GM21723 (cell line): ENCODE data around the gene PPFIA3.
"Not testable (repeated sequence)": the region's sequence is repeated elsewhere in the genome, so short reads cannot be mapped to it uniquely, and the experiment has no call there.

ENCODE experiments used
- ATAC-seq: cut with Tn5 transposase; IDR thresholded peaks from one replicate; pipeline ENCODE4 v1.9.1; 2021; ENCODE audit warnings: mild to moderate bottlenecking, moderate library complexity; ENCODE audit not compliant: unreplicated experiment

Gene PPFIA3

DNA sequence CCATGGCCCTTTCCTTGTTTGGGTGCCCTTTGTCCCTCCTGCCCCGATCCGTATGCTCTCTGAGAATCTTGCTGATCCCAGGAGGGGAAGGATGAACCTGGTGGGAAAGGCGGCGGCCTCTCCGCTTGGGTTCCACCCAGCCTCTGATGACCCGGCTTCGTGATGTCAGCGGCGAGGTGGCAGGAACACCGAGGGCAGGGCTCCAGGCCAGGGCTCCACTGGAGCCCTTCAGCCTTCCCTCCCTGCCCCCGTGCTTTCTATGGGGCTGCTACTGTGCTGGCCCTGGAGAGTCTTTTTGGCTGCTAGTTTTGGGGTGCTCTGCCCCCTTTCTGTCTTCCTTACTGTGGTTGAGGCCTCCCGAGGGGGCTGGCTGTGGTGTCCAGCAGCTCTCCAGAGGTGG is 17.0 kb upstream of the PPFIA3 start:
- ATAC-seq = no peak

DNA sequence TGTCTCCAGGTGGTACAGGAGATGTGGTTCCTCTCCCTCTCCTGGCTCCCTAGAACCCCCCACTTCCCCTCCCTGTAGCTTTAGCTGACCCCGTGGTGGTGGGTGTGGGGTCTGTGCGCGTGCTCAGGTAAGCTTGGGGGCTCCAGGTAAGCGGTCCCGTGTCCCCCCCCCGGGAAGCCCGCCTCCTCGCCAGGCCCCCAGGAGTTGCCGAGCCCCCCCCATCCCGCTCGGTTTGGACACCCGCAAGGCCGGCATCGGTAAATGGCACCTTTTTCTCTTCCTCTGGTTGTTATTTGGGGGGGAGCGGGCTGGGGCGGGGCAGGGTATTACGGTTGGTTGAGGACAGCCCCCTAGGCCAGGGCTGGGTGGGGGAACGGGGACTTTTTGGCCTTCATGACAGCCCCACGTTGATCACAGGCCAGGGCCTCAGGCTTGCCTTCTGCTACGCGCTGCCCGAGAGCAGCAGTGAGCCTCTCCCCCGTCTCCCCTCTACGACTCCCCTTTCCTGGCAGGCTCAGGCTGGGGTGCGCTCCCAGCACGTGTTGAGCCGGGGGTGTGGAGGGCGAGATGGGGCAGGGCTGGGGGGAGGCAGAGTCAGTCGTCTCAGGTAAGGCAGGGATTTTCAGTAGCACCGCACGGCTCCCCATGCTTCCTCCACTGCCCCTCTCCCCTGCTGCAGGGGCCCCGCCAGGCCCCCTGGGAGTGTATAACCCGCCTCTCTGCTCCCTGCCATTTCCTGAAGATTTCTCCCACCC is 15.8 kb upstream of the PPFIA3 start:
- no peak for ATAC-seq

DNA sequence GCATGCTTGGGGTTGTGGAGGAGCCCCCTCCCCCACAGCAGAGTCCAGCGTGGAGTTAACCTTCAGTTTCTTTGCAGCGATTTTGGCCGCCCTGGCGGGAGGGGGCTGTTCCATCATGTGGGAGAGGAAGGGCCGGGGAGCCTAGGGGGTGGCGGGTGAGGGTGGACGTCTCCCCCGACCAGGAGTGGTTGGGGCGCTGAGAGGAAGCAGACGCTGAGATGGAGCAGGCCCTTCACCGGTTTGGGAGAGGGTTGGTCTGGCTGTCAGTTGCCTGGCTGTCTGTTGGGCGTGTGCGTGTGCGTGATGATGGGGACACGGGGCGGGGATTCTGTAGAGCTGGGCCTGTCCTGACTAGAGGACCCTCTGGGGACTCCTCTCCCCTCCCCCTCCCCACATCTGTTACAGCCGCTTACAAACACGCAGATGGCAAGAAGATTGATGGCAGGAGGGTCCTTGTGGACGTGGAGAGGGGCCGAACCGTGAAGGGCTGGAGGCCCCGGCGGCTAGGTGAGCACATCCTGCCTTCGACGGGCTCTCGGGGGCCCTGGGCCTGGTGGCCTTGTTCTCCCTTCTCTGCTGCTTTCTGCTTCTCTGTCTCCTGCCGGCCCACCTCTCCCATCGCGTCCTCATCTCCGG is 15.0 kb upstream of the PPFIA3 start:
- ATAC-seq = no peak

DNA sequence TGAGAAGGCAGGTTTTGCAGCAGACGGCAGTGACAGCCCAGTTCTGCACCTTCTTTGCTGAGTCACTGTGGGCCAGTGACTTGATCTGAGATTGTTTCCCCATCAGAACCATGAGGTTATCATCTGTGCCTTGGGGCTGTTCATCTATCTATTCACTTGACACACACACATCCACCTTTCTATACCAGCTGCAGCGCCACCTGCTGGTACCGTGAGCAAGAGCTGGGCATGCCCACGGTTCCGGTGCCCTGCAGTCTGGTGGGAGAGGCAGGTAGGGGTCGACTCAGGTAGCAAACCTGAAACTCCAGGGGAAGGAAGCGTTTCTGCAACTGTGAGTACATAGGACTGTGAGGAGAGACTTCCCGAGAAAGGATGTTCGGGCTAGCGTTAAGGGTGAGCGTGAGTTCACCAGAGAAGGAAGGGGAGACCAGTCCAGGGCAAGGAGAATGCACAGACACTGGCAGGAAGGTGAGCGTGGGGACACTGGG is 12.7 kb upstream of the PPFIA3 start:
- ATAC-seq = no peak

DNA sequence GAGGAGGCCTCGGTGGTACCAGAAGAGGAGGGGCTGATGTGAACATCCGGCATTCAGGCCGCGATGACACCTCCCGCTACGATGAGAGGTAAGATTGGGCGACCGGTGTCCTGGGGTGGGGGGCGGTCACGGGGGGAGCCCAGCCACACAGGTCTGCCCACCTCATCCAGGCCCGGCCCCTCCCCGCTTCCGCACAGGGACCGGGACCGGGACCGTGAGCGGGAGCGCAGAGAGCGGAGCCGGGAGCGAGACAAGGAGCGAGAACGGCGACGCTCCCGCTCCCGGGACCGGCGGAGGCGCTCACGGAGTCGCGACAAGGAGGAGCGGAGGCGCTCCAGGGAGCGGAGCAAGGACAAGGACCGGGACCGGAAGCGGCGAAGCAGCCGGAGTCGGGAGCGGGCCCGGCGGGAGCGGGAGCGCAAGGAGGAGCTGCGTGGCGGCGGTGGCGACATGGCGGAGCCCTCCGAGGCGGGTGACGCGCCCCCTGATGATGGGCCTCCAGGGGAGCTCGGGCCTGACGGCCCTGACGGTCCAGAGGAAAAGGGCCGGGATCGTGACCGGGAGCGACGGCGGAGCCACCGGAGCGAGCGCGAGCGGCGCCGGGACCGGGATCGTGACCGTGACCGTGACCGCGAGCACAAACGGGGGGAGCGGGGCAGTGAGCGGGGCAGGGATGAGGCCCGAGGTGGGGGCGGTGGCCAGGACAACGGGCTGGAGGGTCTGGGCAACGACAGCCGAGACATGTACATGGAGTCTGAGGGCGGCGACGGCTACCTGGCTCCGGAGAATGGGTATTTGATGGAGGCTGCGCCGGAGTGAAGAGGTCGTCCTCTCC is 11.5 kb upstream of the PPFIA3 start:
- no peak for ATAC-seq

DNA sequence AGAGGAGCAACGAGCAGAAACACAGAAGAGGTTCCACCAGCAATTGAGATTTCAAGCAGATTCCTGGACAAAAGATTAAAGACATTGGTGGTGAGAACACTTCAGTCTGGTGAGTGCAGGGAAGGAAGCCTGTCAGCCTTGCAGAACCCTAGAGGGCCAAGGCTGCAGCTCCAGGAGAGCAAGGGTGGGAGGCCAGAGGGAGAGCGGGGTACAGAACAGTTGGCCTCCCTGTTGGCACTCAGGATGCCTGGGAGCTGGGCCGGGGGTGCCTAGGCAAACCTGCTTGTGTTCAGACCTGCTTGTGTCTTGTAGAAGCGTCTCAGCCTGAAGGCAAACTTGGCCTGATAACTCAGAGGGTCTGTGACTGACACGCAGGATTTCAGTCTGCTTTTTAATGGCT is 10.3 kb upstream of the PPFIA3 start:
- no peak for ATAC-seq

DNA sequence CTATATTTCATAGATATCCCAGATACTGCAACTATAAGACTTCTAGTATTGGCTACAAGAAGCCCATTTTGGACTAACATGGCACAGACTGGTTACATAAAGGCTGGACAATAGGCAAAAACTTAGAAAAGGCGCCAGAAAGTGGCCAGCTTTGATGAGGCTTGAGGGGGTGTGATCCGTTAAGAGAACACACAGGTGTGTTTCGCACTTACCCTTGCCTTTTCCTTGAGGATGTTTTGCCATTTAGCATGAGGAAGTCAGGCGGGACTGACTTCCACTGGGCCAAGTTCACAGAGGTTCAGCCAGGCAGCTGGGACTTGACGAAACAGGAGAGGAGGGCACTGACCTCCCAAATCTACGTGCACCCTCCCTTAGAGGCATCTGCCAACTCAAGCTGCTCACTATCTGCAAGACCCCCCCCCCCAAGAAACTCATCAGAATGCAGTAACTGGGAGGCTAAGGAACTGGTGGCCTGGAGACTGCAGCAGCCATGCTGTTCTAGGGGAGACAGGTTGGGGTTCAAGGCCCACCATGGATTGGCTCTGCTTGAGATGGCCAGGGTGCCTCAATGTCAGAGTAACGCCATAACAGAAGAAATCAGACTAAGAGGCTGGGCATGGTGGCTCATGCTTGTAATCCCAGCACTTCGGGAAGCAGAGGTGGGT is 9.6 kb upstream of the PPFIA3 start:
- no peak for ATAC-seq

DNA sequence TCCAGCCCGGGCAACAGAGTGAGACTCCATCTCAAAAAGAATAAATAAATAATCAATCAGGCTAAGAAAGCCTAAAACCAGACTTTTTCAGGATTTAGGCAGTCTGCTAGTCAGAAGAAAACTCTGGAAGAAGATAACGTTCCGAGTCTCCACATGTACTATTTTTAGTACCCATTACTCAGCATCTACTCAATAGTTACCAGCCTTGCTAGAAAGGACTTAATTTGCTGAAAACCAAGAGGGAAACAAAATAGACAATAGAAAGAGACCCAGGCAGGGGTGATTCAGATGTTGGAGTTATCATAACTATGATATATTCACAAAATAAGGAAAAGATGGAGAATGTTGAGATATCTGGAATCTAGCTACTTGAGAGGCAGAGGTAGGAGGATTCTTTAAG is 8.8 kb upstream of the PPFIA3 start:
- ATAC-seq = no peak

DNA sequence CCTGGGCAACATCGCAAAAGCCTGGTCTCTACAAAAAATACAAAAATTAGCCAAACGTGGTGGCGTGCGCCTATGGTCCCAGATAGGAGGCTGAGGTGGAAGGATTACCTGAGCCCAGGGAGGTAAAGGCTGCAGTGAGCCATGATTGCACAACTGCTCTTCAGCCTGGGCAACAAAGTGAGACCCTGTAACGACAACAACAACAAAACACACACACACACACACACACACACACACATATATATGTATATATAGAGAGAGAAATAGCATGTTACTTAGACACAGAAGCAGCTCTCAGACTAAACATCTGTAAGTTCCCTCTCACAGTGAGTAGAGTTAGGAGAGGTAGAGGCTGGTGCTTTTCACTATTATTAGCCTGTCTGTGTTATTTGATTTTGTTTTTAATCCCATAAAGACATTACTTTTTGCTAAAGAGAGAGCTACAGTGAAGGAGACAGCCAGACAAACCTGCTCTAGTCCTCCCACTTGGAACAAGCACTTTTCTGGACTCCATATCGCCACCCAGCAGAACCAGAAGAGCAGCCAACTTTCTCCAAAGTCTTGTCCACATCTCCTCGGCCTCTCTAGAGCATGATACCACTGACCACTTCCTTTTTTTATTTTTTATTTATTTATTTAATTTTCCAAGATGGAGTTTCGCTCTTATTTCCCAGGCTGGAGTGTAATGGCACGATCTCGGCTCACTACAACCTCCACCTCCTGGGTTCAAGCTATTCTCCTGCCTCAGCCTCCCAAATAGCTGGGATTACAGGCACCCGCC is 7.9 kb upstream of the PPFIA3 start:
- no peak for ATAC-seq

DNA sequence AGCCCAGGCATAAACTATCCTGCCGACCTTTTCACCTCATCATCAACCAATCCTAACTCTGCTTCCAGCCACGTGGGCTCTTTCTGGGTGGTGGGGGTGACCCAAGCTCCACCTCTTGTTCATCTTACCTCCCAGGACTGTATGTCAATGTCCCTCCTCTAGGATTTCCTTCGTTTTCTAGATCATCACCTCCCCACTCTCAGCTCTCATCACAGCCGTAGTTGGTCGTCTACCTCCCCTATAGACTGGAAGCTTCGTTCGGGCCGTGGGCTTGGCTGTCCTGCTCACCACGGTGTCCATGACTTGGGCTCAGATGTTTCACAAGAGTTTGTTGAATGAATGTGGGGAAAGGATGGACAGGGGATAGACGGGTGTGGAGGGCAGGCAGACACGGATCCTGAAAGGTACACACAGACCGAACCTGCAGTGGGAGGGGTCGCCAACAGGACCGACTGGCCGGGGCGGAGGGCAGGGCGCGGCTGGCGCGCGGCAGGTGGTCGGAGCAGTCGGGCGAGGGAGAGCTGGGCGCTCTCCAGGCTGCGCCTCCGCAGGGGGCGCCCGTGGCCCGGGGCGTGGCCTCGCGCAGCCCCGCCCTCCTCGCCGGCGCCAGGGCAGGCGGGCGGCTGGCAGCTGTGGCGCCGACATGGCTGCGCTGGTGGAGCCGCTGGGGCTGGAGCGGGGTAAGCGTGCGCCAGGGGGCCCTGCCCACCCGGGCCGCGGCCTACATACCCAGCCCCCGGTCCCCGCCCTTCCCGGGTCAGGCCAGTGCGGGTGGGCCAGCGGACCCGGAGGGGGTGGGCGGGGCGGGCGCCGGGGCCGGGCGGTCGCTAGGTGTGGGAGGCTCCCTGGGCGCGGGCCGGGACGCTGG is 5.3 kb upstream of the PPFIA3 start, which contains the start of gene LIN7B:
TSS of gene LIN7B (plus strand) at position 609 of the 868 bp plus-strand sequence. CDS start at position 644, 35 bp downstream.
- ATAC-seq = peak; percentile 45

DNA sequence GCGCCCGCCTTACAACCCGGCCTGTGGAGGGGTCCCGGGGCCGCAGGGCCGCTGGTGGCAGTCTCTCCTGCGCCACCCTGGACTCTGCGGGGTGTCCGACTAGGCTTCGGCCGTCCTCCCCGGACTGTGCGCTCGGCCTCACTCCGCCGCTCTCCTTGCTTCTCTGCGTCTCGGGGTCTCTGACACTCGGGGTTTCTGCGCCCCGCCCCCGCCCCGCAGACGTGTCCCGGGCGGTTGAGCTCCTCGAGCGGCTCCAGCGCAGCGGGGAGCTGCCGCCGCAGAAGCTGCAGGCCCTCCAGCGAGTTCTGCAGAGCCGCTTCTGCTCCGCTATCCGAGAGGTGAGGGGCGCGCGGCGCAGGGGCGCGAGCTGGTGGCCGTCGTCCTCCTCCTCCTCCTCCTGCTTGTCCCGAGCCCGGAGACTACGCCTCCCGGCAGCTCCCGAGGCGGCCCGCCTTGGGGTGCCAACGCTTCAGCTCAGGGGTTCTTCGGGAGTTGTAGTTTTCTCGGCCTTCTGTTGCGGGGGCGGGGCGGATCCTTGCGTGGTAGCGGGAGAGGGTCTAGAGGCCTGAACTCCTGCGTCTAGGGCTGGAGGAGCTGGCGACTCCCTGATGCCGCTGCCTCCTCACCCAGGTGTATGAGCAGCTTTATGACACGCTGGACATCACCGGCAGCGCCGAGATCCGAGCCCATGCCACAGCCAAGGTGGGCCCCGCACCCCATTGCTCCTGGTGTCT is 4.5 kb upstream of the PPFIA3 start:
- ATAC-seq = no peak

DNA sequence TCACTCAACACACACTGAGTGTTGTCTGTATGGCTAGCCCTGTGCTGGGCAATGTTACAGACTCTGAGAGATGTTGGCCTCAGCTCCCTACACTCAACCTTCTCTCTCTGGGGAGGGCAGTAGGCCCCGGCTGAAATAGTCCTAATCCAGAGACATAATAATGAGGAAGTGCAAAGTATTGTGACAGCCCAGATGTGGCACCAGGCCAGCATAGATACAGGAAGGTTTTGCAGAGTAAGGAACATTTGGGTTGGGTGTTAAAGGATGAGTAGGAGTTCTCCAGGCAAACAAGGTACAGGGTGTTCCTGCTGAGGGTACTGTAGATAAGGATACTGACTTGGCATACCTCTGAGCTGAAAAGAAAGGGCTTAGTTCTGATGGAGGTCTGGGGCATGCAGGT is 2.8 kb upstream of the PPFIA3 start:
- no peak for ATAC-seq

DNA sequence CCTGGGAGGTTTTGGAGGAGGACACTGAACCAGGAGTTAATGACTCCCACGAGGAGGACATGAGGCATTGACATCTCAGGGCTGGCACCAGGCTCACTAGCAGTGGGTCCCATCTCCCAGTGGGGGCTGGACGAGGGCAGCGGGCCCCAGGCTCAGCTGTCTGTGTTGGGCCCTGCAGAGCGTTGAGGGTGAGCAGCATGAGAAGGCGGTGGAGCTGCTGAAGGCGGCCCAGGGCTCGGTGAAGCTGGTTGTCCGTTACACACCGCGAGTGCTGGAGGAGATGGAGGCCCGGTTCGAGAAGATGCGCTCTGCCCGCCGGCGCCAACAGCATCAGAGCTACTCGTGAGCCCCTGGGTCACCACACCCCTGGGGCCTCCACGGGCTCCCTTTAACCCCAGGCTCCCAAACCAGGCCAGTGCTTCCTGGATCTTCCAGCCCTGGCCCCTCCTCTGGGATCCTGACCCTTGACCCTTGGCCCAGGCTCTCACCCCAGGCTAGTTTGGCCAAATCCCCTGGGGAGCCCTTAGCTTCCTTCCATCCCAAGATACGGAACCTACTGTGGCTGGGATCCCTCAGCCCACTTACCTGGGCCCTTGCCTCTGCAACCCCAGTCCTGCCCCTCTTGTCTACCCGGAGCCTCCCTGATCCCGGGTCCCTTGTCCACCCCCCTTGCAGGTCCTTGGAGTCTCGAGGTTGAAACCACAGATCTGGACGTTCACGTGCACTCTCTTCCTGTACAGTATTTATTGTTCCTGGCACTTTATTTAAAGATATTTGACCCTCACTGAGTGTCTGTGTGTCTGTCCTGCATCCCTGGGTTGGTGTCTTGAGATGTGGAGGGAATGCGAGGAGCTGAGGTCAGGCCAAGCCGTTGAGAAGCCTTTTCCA is 1.4 kb upstream of the PPFIA3 start:
- no peak for ATAC-seq

DNA sequence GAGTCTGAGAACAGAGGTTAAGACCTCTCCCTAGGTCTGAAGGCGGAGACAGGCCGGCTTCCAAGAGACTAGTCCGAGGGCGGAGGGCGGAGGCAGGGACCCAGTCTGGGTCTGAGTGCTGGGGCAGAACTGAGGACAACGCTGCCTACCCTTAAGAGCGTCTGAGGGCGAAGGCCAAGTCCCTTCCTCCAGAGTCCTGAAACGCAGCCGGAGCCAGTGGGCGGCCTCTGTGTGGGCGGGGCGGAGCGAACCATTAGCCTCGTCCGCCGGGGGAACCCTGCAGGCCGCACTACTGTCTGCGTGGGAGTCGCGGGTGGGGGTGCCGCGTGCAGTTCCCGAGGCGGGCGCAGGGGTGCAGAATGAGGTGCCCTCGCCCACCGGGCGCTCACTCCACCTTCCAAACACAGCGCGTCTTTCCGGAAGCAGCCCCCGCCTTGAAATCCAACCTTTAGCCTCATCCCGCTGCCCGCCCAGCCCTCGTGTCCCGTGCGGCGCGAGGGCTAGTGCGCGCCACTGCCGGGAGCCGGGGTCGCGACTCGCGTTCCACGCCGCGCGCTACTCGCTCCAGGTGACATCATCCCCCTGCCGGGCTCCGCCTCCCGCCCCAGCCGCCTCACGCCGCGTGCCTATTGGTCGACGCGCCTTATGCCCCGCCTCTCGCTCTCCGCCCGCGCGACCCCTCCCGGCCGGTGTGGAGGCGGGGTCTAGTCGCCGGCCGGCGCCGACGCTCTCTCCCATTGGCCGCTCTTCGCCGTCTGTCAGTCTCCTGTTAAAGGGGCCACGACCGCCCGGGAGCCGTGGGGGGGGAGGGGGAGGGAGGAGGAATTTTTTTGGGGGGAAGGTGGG is 556 bp upstream of the PPFIA3 start, which contains the start of gene C19orf73:
TSS of gene C19orf73 (minus strand) at position 579 of the 846 bp plus-strand sequence. CDS start at position 458, 121 bp downstream.
- ATAC-seq = peak; percentile 71

DNA sequence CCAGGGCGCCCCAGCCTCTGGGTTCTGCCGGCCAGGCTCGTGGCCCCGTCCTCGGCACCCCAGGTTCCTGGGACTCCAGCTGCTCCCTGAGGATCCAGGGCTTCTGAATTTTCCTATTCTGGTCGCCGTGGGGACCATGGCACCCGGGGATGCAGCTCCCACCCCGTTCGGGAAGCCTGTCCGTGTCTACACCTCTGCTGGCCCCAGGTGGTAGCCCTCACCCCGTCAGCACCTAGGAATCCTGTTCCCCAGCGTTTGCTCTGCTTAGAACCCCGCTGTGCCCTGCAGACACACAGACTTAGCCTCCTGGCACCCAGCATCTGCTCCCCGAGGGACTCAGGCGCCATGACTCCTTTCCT is 960 bp downstream of the PPFIA3 start:
- ATAC-seq = no peak

DNA sequence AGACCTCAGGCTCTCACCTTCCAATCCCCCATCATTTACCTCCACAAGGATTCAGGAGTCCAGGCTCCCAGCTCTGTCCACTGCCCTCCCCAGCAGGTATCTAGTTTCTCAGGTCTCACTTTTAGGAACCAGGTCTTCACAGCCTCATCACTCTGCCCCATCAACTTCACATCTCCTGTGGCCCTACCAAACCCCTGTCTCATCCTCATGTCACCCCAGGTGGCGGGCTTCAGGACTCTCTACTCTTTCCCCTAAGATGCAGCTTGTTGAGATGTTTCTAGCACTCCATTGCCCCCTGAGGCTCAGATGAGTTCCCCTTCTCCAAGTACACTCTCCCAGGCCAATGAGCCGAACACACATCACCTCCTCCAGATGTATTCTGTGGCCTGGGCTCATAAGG is 1.5 kb downstream of the PPFIA3 start:
- no peak for ATAC-seq

DNA sequence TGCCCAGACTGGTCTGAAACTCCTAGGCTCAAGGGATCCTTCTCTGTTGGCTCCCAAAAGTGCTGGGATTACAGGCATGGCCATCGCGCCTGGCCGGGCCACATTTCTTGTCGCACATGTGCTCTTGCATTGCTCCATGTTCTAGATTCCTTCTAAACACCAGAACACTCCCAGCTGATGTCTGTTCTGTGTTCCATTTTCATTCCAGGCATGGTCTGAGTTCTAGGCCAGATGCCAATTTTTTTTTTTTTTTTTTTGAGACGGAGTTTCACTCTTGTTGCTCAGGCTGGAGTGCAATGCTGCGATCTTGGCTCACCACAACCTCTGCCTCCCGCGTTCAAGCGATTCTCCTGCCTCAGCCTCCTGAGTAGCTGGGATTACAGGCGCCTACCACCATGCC is 2.5 kb downstream of the PPFIA3 start:
- ATAC-seq = not testable (repeated sequence)
